Measurements from ENCODE around the gene TBC1D22A. TPM values are rescaled to one million over a fixed set of nuclear protein-coding genes. Genes with fewer than 3 reads are reported as not detected.

TBC1D22A gene
- total RNA-seq, result 10 to 100 TPM; 47.2 to 49.1 TPM

GRCh38 chr22:46762238-46763050 is at the start of gene TBC1D22A:
TSS of gene TBC1D22A (plus strand) at chr22:46762650. CDS start at chr22:46762787, 137 bp downstream.
- Mint-ChIP-seq H3K36me3 (peaks cover 12% of the 10 kb centered on the region), H3K4me1 (peaks cover 44% of the 10 kb centered on the region), H3K4me3 (peak within 1 kb of the TSS; percentile 100), H3K9me3 (no peaks in the 10 kb centered on the region), H3K27ac (peak within 1 kb of the TSS; percentile 99), H3K27me3 (no peaks in the 10 kb centered on the region)
- ATAC-seq (ENCODE audit: low read depth), result peak; percentile 85
- peak; percentile 94 for DNase-seq
- POLR2A ChIA-PET, result interaction anchor here (0.6 to 3.9 kb wide), 21 partner anchors 12 to 1510 kb away, joined by 3 to 64 read pairs (median 3); partner anchors contain the start of genes CERK and TTC38

GRCh38 chr22:46714550-46714949 is 47.9 kb upstream of the TBC1D22A start:
- POLR2A ChIA-PET, result no interaction called here
- Mint-ChIP-seq H3K4me1 (no peaks in the 10 kb centered on the region), H3K27me3 (no peaks in the 10 kb centered on the region), H3K4me3 (no peak overlapping the region), H3K9me3 (no peaks in the 10 kb centered on the region), H3K36me3 (peaks cover 46% of the 10 kb centered on the region), H3K27ac (no peak overlapping the region)
- ATAC-seq (ENCODE audit: low read depth) (no peak), DNase-seq (no peak)

DNA sequence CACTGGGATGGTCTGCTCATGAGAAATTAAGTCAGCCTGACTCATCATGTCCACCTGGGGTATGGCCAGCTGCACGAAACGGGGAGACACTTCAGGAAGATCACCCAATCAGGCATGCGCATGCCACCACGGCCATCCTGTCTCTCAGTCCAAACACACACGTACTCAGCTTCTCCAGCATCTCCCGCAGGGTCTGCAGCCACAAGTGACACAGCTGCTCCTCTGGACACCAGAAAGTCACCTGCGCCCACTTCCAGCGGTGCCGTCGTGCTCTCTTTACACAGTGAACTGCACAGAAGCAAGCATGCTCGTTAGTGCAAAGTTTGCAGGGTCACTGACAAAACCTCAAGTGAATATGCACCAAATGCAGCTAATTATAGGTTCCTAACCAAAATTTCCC is 42.5 kb upstream of the TBC1D22A start:
- no peak for ATAC-seq (ENCODE audit: low read depth)
- H3K4me1 Mint-ChIP-seq, result peaks cover 4% of the 10 kb centered on the region
- H3K27ac Mint-ChIP-seq, result no peak overlapping the region

GRCh38 chr22:46721501-46722085 is 40.9 kb upstream of the TBC1D22A start:
- Mint-ChIP-seq H3K4me1 (peaks cover 4% of the 10 kb centered on the region), H3K9me3 (no peaks in the 10 kb centered on the region), H3K4me3 (no peak overlapping the region), H3K27me3 (no peaks in the 10 kb centered on the region), H3K36me3 (peaks cover 26% of the 10 kb centered on the region), H3K27ac (no peak overlapping the region)
- DNase-seq (no peak), ATAC-seq (ENCODE audit: low read depth) (no peak)
- POLR2A ChIA-PET, result no interaction called here

More for the DNA sequence above, 42.5 kb upstream of the TBC1D22A start:
- H3K9me3 Mint-ChIP-seq, result no peaks in the 10 kb centered on the region
- peaks cover 29% of the 10 kb centered on the region for H3K36me3 Mint-ChIP-seq
- no peak for DNase-seq
- POLR2A ChIA-PET, result no interaction called here
- H3K27me3 Mint-ChIP-seq, result no peaks in the 10 kb centered on the region
- H3K4me3 Mint-ChIP-seq, result no peak overlapping the region

DNA sequence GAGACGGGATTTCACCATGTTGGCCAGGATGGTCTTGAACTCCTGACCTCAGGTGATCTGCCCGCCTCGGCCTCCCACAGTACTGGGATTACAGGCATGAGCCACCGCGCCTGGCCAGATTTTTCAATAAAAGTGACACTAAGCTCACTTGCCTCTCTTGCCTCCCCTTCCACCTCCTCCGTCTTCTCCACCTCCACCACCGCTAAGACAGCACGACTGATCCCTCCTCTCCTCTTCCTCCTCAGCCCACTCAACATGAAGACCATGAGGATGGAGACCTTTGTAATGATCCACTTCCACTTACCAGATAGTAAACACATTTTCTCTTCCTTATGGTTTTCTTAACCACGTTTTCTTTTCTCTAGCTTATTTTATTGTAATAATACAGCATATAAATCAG is 38.6 kb upstream of the TBC1D22A start:
- POLR2A ChIA-PET, result no interaction called here
- Mint-ChIP-seq H3K27ac (no peak overlapping the region), H3K4me3 (no peak overlapping the region), H3K9me3 (no peaks in the 10 kb centered on the region), H3K4me1 (peaks cover 4% of the 10 kb centered on the region), H3K27me3 (no peaks in the 10 kb centered on the region), H3K36me3 (peaks cover 15% of the 10 kb centered on the region)
- DNase-seq (no peak), ATAC-seq (ENCODE audit: low read depth) (no peak)

DNA sequence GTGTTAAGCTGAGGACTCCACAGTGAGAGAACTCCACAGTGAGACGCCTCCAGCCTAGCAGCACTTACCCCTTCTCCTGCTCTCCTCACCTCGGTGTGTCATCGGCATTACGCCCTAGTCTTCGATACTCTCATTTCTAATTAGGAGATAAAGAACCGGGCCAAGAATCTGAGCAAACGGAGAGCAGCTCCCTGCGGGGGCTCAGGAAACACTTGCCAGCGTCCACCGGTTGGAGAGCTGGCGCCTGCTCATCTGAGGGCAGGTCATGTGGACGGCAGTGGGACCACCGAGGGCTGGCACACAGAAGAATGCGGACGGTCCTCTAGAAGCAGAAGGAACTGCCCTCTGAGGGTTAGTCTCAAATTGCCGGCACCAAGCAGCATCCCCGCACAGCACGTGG is 37.4 kb upstream of the TBC1D22A start:
- Mint-ChIP-seq H3K36me3 (peaks cover 10% of the 10 kb centered on the region), H3K4me1 (peaks cover 4% of the 10 kb centered on the region), H3K27me3 (no peaks in the 10 kb centered on the region), H3K27ac (no peak overlapping the region), H3K4me3 (no peak overlapping the region), H3K9me3 (no peaks in the 10 kb centered on the region)
- no peak for DNase-seq
- POLR2A ChIA-PET, result no interaction called here
- ATAC-seq (ENCODE audit: low read depth), result no peak

- H3K4me3 Mint-ChIP-seq, result no peak overlapping the region
- POLR2A ChIA-PET, result interaction anchor here (0.6 kb wide), 1 partner anchor 65 kb away, joined by 5 read pairs; no protein-coding TSS in a partner anchor
- no peak overlapping the region for H3K27ac Mint-ChIP-seq
- no peaks in the 10 kb centered on the region for H3K9me3 Mint-ChIP-seq
- no peak for DNase-seq
- H3K4me1 Mint-ChIP-seq, result peaks cover 11% of the 10 kb centered on the region
- H3K27me3 Mint-ChIP-seq, result no peaks in the 10 kb centered on the region
- no peak for ATAC-seq (ENCODE audit: low read depth)
- peaks cover 10% of the 10 kb centered on the region for H3K36me3 Mint-ChIP-seq
These were observed 36.1 kb upstream of the TBC1D22A start for GRCh38 chr22:46726066-46726985.

DNA sequence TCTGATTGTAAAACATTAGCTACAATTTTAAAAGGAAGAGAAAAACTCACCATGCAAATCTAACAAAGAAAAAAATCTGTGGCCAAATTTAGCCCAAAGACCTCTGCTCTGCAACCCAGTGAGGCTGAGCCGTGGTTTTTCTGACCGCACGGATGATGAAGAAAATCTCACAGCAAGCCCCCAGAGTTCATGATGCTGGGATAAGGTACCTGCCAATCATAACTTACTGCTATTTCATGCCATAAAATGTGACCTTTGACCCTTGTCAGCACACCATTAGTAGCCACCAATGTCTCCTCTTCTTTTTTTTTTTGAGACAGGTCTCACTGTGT is 35.5 kb upstream of the TBC1D22A start:
- POLR2A ChIA-PET, result no interaction called here
- Mint-ChIP-seq H3K36me3 (peaks cover 15% of the 10 kb centered on the region), H3K4me3 (no peak overlapping the region), H3K9me3 (no peaks in the 10 kb centered on the region), H3K4me1 (peaks cover 15% of the 10 kb centered on the region), H3K27ac (no peak overlapping the region), H3K27me3 (no peaks in the 10 kb centered on the region)
- DNase-seq (no peak), ATAC-seq (ENCODE audit: low read depth) (no peak)

GRCh38 chr22:46727813-46728364 is 34.6 kb upstream of the TBC1D22A start:
- Mint-ChIP-seq H3K4me3 (no peak overlapping the region), H3K36me3 (peaks cover 15% of the 10 kb centered on the region), H3K4me1 (peaks cover 19% of the 10 kb centered on the region), H3K27me3 (no peaks in the 10 kb centered on the region), H3K9me3 (no peaks in the 10 kb centered on the region), H3K27ac (no peak overlapping the region)
- no peak for ATAC-seq (ENCODE audit: low read depth)
- POLR2A ChIA-PET, result interaction anchor here (0.7 kb wide), 1 partner anchor 38 kb away, joined by 3 read pairs; no protein-coding TSS in a partner anchor
- DNase-seq, result no peak

GRCh38 chr22:46728470-46728869 is 34.0 kb upstream of the TBC1D22A start:
- peaks cover 15% of the 10 kb centered on the region for H3K36me3 Mint-ChIP-seq

GRCh38 chr22:46730568-46731245 is 31.7 kb upstream of the TBC1D22A start:
- H3K36me3 Mint-ChIP-seq, result peaks cover 13% of the 10 kb centered on the region
- no peak overlapping the region for H3K4me3 Mint-ChIP-seq
- POLR2A ChIA-PET, result no interaction called here
- ATAC-seq (ENCODE audit: low read depth), result no peak
- no peak overlapping the region for H3K27ac Mint-ChIP-seq
- H3K27me3 Mint-ChIP-seq, result no peaks in the 10 kb centered on the region
- peaks cover 28% of the 10 kb centered on the region for H3K4me1 Mint-ChIP-seq
- DNase-seq, result no peak
- H3K9me3 Mint-ChIP-seq, result no peaks in the 10 kb centered on the region

More at GRCh38 chr22:46728470-46728869, 34.0 kb upstream of the TBC1D22A start:
- Mint-ChIP-seq H3K27me3 (no peaks in the 10 kb centered on the region), H3K4me1 (peaks cover 19% of the 10 kb centered on the region), H3K4me3 (no peak overlapping the region), H3K9me3 (no peaks in the 10 kb centered on the region), H3K27ac (no peak overlapping the region)
- POLR2A ChIA-PET, result no interaction called here
- no peak for DNase-seq
- no peak for ATAC-seq (ENCODE audit: low read depth)

DNA sequence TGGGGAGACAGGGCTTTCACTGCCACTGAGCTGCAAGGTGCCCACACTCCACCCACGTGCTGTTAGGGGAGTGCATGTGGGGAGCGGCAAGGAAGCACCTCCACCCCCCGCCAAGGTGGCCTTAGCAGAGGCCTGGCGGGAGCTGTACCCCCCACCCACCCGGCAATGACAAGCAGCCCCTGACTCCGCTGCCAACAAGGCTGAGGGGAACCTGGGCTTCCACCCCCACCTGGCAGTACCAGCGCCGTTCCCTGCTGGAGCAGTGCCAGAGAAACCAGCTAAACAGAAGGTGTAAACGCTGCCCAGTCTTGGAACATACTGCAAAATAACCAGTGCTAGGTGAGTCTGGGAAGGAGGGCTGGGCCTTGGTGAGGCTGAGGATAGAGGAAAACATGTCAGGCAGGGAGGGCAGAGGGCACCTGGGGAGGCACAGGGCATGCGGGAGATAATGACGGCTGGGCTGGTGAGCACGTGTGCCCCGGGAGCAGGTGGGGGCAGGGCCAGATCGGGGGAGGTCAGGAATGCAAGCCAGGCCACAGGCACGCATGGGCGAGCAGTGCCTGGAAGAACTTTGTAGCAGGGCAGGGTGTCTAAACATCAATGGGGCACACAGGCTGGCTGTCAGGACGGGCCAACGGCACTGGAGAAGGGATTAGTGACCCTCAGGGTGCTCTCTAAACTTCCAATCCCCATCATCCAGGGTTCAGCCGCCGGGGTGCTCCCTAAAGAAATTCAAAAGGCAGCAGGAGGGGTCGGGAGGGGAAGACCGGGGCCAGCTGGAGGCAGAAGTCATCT is 31.0 kb upstream of the TBC1D22A start:
- no peak for DNase-seq
- Mint-ChIP-seq H3K4me1 (peaks cover 33% of the 10 kb centered on the region), H3K9me3 (no peaks in the 10 kb centered on the region), H3K27me3 (no peaks in the 10 kb centered on the region), H3K36me3 (peaks cover 13% of the 10 kb centered on the region), H3K4me3 (no peak overlapping the region), H3K27ac (no peak overlapping the region)
- POLR2A ChIA-PET, result no interaction called here
- ATAC-seq (ENCODE audit: low read depth), result no peak
